Caco-2 (cell line): ENCODE measurements around the gene ARRDC1. TPM values are rescaled to one million over a fixed set of nuclear protein-coding genes. Genes with fewer than 3 reads are reported as not detected.

Experiments
- Bru-seq: library from RNA; stranded (reverse); fragments of 400-500 nt; gene quantifications from one replicate; lab custom pipeline; 2021; lab: Mats Ljungman, UMichigan
- BruChase-seq, 2 experiments: library from RNA; stranded (reverse); fragments of 400-500 nt; gene quantifications; one replicate each; lab custom pipeline; 2021; lab: Mats Ljungman, UMichigan
- BruUV-seq: library from RNA; stranded (reverse); fragments of 400-500 nt; replicated peaks from 2 replicates; lab custom pipeline; 2021; lab: Mats Ljungman, UMichigan
- CTCF ChIA-PET: fragments of 300-600 bp; sonication (Branson Sonifier 250); formaldehyde crosslinking; loops from one replicate; lab custom pipeline; 2022; ENCODE audit warnings: antibody characterized with exemption; lab: Charles Lee
- POLR2A ChIA-PET: fragments of 300-600 bp; sonication (Branson Sonifier 250); formaldehyde crosslinking; loops from one replicate; lab custom pipeline; 2022; ENCODE audit warnings: antibody characterized with exemption; lab: Charles Lee
- DNase-seq, 2 experiments: peaks; one replicate each; pipeline versions ENCODE4 v3.0.0 to v3.0.0-alpha.2; 2020 to 2022
- H3K27me3 ChIP-seq: replicated peaks from 2 replicates; pipeline ENCODE4 v1.6.0; 2011; ENCODE audit warnings: low read length; ENCODE audit not compliant: control insufficient read depth, insufficient read depth
- H3K36me3 ChIP-seq: 2 replicates; pipeline ENCODE4 v1.5.1; 2011; ENCODE audit warnings: low read length; ENCODE audit not compliant: control insufficient read depth, insufficient read depth
- H3K4me1 ChIP-seq: fragments of 250-450 bp; sonication (Bioruptor Pico); 2 replicates; pipeline ENCODE4 v1.5.1; 2020; ENCODE audit warnings: mild to moderate bottlenecking
- H3K4me3 ChIP-seq: 2 replicates; pipeline ENCODE4 v1.5.1; 2011; ENCODE audit warnings: low read depth, mild to moderate bottlenecking, control low read depth, low read length
- H3K9me3 ChIP-seq: fragments of 250-450 bp; sonication (Bioruptor Pico); 2 replicates; pipeline ENCODE4 v1.5.1; 2020; ENCODE audit warnings: mild to moderate bottlenecking, moderate library complexity
- H3K27ac Mint-ChIP-seq: one replicate; pipeline ENCODE4 v1.8.0; 2022; ENCODE audit warnings: mixed read lengths; ENCODE audit not compliant: unreplicated experiment
- H3K27me3 Mint-ChIP-seq: one replicate; pipeline ENCODE4 v1.8.0; 2022; ENCODE audit warnings: mixed read lengths; ENCODE audit not compliant: insufficient read depth, unreplicated experiment
- H3K36me3 Mint-ChIP-seq: one replicate; pipeline ENCODE4 v1.8.0; 2022; ENCODE audit warnings: mild to moderate bottlenecking, mixed read lengths; ENCODE audit not compliant: insufficient read depth, unreplicated experiment
- H3K4me1 Mint-ChIP-seq: one replicate; pipeline ENCODE4 v1.8.0; 2022; ENCODE audit warnings: low read depth, mixed read lengths; ENCODE audit not compliant: unreplicated experiment
- H3K4me3 Mint-ChIP-seq: one replicate; pipeline ENCODE4 v1.8.0; 2022; ENCODE audit warnings: mild to moderate bottlenecking, moderate library complexity, mixed read lengths; ENCODE audit not compliant: unreplicated experiment
- H3K9me3 Mint-ChIP-seq: one replicate; pipeline ENCODE4 v1.8.0; 2022; ENCODE audit warnings: mixed read lengths; ENCODE audit not compliant: unreplicated experiment
- CTCF ChIP-seq, 2 experiments: fragments of 200-600 bp in 1 of 2; IDR thresholded peaks; 1 replicate in 1 of 2; 2 replicates in 1 of 2; pipeline versions ENCODE4 v1.5.1 to v1.8.0; 2011 to 2022; ENCODE audit warnings: antibody characterized with exemption in 1 of 2, control low read depth in 1 of 2, inconsistent platforms in 1 of 2, low read depth in 1 of 2, low read length in 1 of 2, mild to moderate bottlenecking in 1 of 2, moderate library complexity in 1 of 2; ENCODE audit not compliant: insufficient read depth in 1 of 2, severe bottlenecking in 1 of 2, unreplicated experiment in 1 of 2
- intact Hi-C: fragments of 100-400 bp; cut with micrococcal nuclease; formaldehyde crosslinking; loops from one replicate; pipeline ENCODE4 v1.10.0; 2022; ENCODE audit not compliant: unreplicated experiment
- long read RNA-seq: library from polyadenylated mRNA; stranded (forward); transcript quantifications from one replicate; pipeline ENCODE4 v2.0.0, GENCODE V29; 2022
- total RNA-seq: library from RNA; stranded (reverse); gene quantifications from 2 replicates; pipeline ENCODE4 v1.2.3, GENCODE V29; 2022

ARRDC1 gene
- 61.1 and 66.6 TPM in 2 replicates for total RNA-seq
- Bru-seq, nascent RNA: percentile 67 among the genes with signal in this experiment
- BruChase-seq, experiment 1, labeled RNA remaining after a 2-hour chase: percentile 74 among the genes with signal in this experiment
- BruChase-seq, experiment 2, labeled RNA remaining after a 6-hour chase: percentile 91 among the genes with signal in this experiment
- long read RNA-seq, transcript ARRDC1-201 (8 exons, 1,586 nt): major isoform, 48 of 109 reads
- long read RNA-seq, partial matches to known transcripts: 34 of 109 reads
- long read RNA-seq, other reads (novel, unspliced or antisense): 26 of 109 reads

GRCh38 chr9:137605121-137606004 is at the start of gene ARRDC1:
Gene ARRDC1 (plus strand): TSS chr9:137605686. CDS start chr9:137605718, 32 bp downstream.
- CTCF ChIA-PET: interaction anchor here (0.6 to 1.2 kb wide), 5 partner anchors 14 to 616 kb away, joined by 3 to 4 read pairs (median 3); partner anchors contain the start of genes ENTPD8 and ZMYND19

GRCh38 chr9:137556069-137556838 is 49.2 kb upstream of the ARRDC1 start:
- Histone ChIP-seq H3K4me3 (no peak overlapping the region), H3K4me1 (no peaks in the 10 kb centered on the region; the same call in 1 of the 2 replicates), H3K36me3 (no peaks in the 10 kb centered on the region; the same call in 1 of the 2 replicates), H3K9me3 (no peaks in the 10 kb centered on the region), H3K27me3 (no peaks in the 10 kb centered on the region)
- no peaks in the 10 kb centered on the region for H3K9me3 Mint-ChIP-seq
- no peak for DNase-seq
- peaks cover 95% of the 10 kb centered on the region for H3K36me3 Mint-ChIP-seq
- ChIA-PET CTCF (no interaction called here), POLR2A (no interaction called here)
- no peak overlapping the region for H3K4me3 Mint-ChIP-seq
- BruUV-seq: no TSS peak
- peaks cover 22% of the 10 kb centered on the region for H3K4me1 Mint-ChIP-seq
- intact Hi-C loops: no loop called here
- H3K27me3 Mint-ChIP-seq: no peaks in the 10 kb centered on the region
- peak overlapping the region; percentile 36 for H3K27ac Mint-ChIP-seq
- no peak for TF ChIP-seq CTCF (IDR thresholded peaks at IDR 0.05; ENCODE audit: insufficient read depth in 1 of 2, low read depth in 1 of 2, low read length in 1 of 2, severe bottlenecking in 1 of 2, unreplicated experiment in 1 of 2)

More at GRCh38 chr9:137605121-137606004, at the start of gene ARRDC1:
- no peak for TF ChIP-seq CTCF (IDR thresholded peaks at IDR 0.05; ENCODE audit: insufficient read depth in 1 of 2, low read depth in 1 of 2, low read length in 1 of 2, severe bottlenecking in 1 of 2, unreplicated experiment in 1 of 2)
- Histone ChIP-seq H3K4me1 (peaks cover 16% of the 10 kb centered on the region), H3K27me3 (no peaks in the 10 kb centered on the region), H3K4me3 (peak within 1 kb of the TSS; percentile 85), H3K9me3 (no peaks in the 10 kb centered on the region), H3K36me3 (no peaks in the 10 kb centered on the region)
- H3K4me1 Mint-ChIP-seq: peaks cover 14% of the 10 kb centered on the region
- no peaks in the 10 kb centered on the region for H3K27me3 Mint-ChIP-seq
- peak within 1 kb of the TSS; percentile 76 for H3K4me3 Mint-ChIP-seq
- intact Hi-C loops: loop anchor here (2.0 to 5.0 kb wide), 2 partner anchors 15 to 53 kb away; partner anchors contain the start of genes MRPL41, PNPLA7 and ZMYND19
- H3K9me3 Mint-ChIP-seq: no peaks in the 10 kb centered on the region
- DNase-seq: peak; percentile 95 to 98
- no TSS peak for BruUV-seq
- POLR2A ChIA-PET: interaction anchor here (0.6 to 1.5 kb wide), 8 partner anchors 13 to 488 kb away, joined by 3 to 25 read pairs (median 5); partner anchors contain the start of genes EHMT1 and ZMYND19
- peaks cover 6% of the 10 kb centered on the region for H3K36me3 Mint-ChIP-seq
- H3K27ac Mint-ChIP-seq: peak within 1 kb of the TSS; percentile 84
